ENCODE data around the gene S100PBP.

S100PBP gene

DNA sequence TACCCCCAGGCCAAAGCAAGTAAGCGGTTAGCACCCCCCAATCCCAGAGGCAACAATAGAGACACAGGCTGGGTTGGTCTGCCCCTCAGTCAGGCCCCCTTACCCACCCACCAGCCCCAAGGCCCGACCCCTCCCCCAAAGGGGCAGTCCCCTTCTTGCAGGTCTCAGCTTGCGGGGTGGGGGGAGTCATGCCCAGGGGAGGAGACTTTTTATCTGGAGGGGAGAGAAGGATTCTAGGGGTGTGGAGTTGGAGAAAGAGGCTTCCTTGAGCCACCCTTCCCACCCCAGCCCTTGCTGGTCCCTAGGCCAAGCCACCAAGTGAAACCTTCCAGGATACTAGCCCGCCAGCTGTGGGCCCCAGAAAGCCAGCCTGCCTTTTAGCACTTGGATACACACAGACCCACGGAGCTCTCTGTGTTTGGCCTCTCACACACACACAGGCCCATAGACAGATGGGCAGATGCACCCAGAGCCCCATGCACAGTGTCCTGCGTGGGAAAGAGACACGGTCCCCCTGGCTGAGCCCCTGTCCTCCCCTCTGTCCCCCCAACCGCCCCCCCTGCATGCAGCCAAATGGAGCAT, 76.7 kb downstream of the S100PBP start:
- Mint-ChIP-seq H3K36me3 (no peaks in the 10 kb centered on the region), H3K27me3 (peaks cover 95% of the 10 kb centered on the region)

DNA sequence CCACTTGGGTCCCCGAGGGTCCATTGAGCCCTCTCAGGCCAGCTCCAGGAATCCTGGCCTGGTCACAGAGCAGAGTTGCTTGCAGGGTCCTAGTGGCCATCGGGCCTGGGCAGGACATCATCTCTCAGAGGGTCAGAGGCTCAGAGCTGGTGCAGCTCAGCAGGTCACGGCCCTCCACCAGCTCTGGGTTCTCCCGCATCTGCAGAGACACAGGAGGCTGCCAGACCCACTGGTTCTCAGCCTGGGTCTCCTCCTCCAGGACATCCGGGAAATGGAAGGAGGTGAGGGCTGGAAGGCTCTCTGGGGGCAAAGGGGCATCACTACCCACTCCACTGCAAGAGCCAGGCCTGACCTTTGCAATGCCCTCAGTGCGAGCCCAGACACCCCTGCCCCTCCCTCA, 77.2 kb downstream of the S100PBP start:
- DNase-seq = no peak
- no peak overlapping the region for H3K4me3 Mint-ChIP-seq
- no peak overlapping the region for H3K27ac Mint-ChIP-seq
- peaks cover 99% of the 10 kb centered on the region for H3K27me3 Mint-ChIP-seq
- H3K4me1 Mint-ChIP-seq = peaks cover 10% of the 10 kb centered on the region
- H3K36me3 Mint-ChIP-seq = no peaks in the 10 kb centered on the region
- H3K9me3 Mint-ChIP-seq = no peaks in the 10 kb centered on the region
- CTCF ChIA-PET = interaction anchor here (1.1 to 6.3 kb wide), 2 partner anchors 8 to 19 kb away, joined by 3 to 27 read pairs; no protein-coding TSS in a partner anchor

More for the DNA sequence above, 76.7 kb downstream of the S100PBP start:
- no peak overlapping the region for H3K27ac Mint-ChIP-seq
- peaks cover 10% of the 10 kb centered on the region for H3K4me1 Mint-ChIP-seq
- H3K4me3 Mint-ChIP-seq = no peak overlapping the region
- no peaks in the 10 kb centered on the region for H3K9me3 Mint-ChIP-seq
- CTCF ChIA-PET = interaction anchor here (1.1 to 6.3 kb wide), 3 partner anchors 7 to 18 kb away, joined by 3 to 27 read pairs (median 6); no protein-coding TSS in a partner anchor
- DNase-seq = no peak

DNA sequence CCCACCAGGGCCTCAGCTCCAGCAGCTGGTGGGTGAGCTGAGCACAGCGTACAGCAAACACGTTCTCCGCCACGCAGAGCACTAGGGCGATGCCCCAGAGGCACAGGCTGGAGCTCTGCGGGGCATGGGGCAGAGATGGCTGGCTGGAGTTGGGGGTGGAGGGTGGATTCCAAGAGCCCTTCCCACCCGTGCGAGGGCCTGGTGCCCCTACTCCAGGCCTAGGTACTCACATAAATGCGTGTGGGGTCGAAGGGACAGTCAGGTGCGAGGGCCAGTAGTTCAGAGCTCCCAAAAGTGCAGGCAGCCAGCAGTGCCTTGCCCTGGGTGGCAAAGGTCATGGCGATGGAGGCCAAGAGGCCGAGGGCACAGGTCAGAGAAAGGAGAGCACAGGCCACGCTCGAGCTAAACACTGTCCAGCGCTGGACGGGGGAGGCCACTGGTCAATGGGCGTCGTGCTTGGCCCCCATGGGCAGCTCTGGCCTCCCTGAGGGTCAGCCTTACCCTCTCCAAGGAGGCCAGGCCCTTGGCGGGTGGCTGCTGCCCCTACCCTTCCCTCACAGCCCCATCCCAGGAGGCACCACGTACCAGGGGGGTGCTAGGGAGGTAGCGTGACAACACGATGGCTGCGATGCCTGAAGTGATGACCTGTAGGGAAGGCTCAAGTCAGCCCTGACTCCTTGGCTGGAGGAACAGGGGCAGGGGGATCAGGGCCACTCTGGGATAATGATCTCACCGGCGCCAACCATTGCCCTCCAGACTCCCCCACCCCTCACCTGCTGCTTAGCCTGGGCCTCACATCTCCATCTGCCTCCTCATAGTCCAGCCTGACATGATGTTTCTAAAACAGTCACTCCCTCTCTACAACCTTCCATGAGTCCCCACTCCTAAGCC, 78.1 kb downstream of the S100PBP start:
- H3K27ac Mint-ChIP-seq = no peak overlapping the region
- CTCF ChIA-PET = interaction anchor here (0.5 to 6.3 kb wide), 3 partner anchors 9 to 46 kb away, joined by 3 to 27 read pairs (median 3); no protein-coding TSS in a partner anchor
- no peaks in the 10 kb centered on the region for H3K36me3 Mint-ChIP-seq
- no peaks in the 10 kb centered on the region for H3K9me3 Mint-ChIP-seq
- no peak overlapping the region for H3K4me3 Mint-ChIP-seq
- peaks cover 12% of the 10 kb centered on the region for H3K4me1 Mint-ChIP-seq
- DNase-seq = no peak
- peaks cover 99% of the 10 kb centered on the region for H3K27me3 Mint-ChIP-seq

DNA sequence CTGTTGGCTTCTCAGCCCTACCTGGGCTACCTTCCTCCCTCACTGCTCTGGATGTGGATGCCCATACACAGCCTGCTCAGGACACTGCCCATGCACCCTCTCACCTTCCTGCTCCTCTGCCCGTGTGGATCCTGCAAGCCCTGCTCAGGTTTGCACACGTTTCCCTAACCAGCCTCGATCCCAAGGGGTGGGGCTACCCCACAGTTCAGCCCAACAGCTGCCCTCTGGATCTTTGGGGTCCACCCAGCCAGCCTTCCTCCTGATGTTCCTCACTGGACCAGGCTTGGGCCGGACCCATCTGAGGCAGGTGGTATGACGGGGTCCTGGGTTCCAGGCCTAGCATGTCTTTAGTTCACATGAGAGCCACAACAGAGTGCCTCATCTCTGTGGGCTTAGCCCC, 79.0 kb downstream of the S100PBP start:
- Mint-ChIP-seq H3K4me3 (no peak overlapping the region), H3K27me3 (peaks cover 97% of the 10 kb centered on the region), H3K9me3 (no peaks in the 10 kb centered on the region), H3K4me1 (peaks cover 15% of the 10 kb centered on the region), H3K27ac (no peak overlapping the region), H3K36me3 (no peaks in the 10 kb centered on the region)
- CTCF ChIA-PET = interaction anchor here (1.2 to 2.6 kb wide), 2 partner anchors 20 to 158 kb away, joined by 3 to 16 read pairs; no protein-coding TSS in a partner anchor
- DNase-seq = no peak

DNA sequence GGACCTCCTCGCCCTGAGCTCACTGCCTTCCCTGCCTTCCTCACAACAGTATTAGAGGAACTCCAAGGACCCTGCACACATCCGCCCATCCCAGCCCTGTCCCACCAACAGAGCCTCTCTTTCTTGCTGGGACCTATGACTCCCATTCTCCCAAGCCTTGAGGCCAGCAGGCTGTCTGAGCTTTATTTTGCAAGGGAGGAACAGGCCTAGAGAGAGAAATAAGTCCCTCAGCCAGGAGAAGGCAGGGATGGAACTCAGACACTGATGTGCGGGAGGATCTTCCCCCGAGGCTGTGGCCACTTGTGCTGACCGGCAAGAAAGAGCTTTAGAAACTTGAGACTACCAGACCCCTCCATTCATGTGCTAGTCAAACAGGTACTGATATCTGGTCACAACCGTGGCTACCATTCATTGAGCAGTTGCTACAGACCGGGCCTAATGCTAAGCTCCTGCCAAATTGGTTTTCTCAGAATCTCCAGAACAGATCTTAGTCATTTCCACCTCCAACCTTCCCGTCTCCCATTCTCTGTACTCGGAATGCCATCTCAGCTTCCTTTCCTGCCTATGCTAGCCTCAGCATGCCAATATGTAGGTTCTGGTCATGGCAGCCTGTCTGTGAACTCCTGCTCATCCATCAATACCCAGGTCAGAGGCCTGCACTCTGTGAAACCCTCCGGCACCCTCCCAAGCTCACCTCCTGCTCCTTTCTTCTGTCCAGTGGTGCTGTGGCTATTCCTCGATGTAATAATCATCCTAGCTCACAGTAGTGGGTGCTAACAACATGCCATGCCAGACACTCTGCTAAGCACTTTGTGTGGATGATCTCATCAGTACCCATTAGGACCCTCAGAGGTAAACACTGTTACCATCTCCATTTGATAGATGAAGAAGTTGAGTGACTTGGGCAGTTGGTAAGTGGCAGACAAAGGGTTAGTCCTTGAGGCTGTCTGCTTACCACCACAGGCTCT, 79.9 kb downstream of the S100PBP start:
- Mint-ChIP-seq H3K36me3 (no peaks in the 10 kb centered on the region), H3K4me1 (peaks cover 17% of the 10 kb centered on the region), H3K27me3 (peaks cover 97% of the 10 kb centered on the region), H3K27ac (no peak overlapping the region), H3K9me3 (no peaks in the 10 kb centered on the region), H3K4me3 (no peak overlapping the region)
- DNase-seq = no peak
- CTCF ChIA-PET = interaction anchor here (1.2 to 2.6 kb wide), 2 partner anchors 21 to 157 kb away, joined by 3 to 16 read pairs; no protein-coding TSS in a partner anchor

DNA sequence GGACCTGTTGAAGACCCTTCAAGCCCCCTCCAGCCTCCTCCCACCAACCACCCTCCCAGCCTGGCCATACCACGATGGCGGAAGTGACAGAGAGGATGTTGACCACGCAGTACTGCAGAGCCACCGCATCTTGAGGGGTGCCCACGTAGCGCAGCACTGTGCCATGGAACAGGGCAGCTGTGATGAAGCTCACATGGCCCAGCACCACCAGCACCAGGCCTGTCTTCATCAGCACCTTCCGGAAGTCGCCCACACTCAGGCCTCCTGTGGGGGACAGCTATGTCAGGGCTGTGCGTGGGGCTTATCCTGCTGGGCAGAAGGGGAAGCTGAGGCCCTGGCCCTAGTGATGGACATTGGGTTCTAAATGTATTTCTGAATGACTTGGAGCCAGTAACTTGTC, 80.6 kb downstream of the S100PBP start:
- Mint-ChIP-seq H3K9me3 (no peaks in the 10 kb centered on the region), H3K36me3 (no peaks in the 10 kb centered on the region), H3K4me3 (no peak overlapping the region), H3K4me1 (peaks cover 13% of the 10 kb centered on the region), H3K27ac (no peak overlapping the region), H3K27me3 (peaks cover 97% of the 10 kb centered on the region)
- DNase-seq = no peak
- CTCF ChIA-PET = interaction anchor here (2.6 kb wide), 1 partner anchor 22 kb away, joined by 16 read pairs; no protein-coding TSS in a partner anchor

DNA sequence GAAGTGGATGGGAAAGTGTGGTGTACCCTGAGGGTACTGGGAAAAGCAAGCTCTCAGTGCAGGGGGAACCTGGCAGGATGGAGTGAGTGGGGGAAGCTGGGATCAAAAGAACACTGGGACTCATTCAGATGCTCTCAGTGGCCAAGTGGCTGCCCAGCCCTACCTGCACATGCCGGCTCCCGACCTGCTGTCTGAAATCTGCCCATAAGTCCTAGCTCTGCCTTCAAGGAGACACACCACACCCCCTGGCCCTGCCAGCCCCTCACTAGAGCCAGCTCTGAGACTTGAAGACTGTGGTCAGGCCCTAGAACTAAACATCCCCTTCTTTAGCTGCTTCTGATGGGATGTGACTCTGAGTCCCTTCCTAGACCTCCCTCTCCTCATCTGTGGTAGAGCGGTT, 81.5 kb downstream of the S100PBP start:
- Mint-ChIP-seq H3K4me3 (no peak overlapping the region), H3K27ac (no peak overlapping the region)

DNA sequence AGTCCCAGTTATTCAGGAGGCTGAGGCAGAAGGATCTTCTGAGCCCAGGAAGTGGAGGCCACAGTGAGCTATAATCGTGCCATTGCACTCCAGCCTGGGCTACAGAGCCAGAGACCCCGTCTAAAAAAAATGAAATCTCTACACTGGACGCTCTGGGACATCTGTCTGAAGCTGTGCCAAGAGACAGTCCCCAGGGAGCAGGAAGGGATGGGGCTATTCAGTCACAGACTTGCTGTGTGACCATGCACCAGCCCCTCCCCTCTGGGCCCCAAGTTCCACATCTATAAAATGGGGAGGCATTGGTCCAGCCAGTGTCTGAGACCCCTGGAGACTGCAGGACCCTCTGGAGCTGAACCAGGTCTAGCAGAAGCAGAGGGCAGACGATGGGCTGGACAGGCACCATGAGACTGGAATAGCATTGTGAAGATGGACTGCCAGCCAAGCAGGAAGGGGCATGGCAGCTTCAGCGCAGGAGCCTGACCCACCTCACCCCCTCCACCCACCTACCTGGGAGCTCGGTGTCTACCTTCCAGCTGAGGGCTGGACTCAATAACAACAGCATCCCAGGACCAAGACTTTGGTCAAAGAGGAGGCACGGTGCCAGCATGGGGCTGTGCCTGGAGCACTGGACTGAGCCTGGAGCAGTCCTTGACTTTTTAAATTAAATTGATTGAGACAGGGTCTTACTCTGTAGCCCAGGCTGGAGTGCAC, 82.3 kb downstream of the S100PBP start:
- peaks cover 10% of the 10 kb centered on the region for H3K4me1 Mint-ChIP-seq
- H3K27ac Mint-ChIP-seq = no peak overlapping the region
- peaks cover 97% of the 10 kb centered on the region for H3K27me3 Mint-ChIP-seq
- H3K36me3 Mint-ChIP-seq = no peaks in the 10 kb centered on the region
- no peak for DNase-seq
- CTCF ChIA-PET = interaction anchor here (0.8 to 1.2 kb wide), 3 partner anchors 10 to 186 kb away, joined by 3 read pairs; no protein-coding TSS in a partner anchor
- no peak overlapping the region for H3K4me3 Mint-ChIP-seq
- H3K9me3 Mint-ChIP-seq = no peaks in the 10 kb centered on the region

More for the DNA sequence above, 81.5 kb downstream of the S100PBP start:
- Mint-ChIP-seq H3K36me3 (no peaks in the 10 kb centered on the region), H3K27me3 (peaks cover 97% of the 10 kb centered on the region), H3K9me3 (no peaks in the 10 kb centered on the region), H3K4me1 (peaks cover 10% of the 10 kb centered on the region)
- CTCF ChIA-PET = interaction anchor here (0.7 to 2.6 kb wide), 3 partner anchors 12 to 735 kb away, joined by 3 to 16 read pairs (median 4); no protein-coding TSS in a partner anchor
- no peak for DNase-seq

DNA sequence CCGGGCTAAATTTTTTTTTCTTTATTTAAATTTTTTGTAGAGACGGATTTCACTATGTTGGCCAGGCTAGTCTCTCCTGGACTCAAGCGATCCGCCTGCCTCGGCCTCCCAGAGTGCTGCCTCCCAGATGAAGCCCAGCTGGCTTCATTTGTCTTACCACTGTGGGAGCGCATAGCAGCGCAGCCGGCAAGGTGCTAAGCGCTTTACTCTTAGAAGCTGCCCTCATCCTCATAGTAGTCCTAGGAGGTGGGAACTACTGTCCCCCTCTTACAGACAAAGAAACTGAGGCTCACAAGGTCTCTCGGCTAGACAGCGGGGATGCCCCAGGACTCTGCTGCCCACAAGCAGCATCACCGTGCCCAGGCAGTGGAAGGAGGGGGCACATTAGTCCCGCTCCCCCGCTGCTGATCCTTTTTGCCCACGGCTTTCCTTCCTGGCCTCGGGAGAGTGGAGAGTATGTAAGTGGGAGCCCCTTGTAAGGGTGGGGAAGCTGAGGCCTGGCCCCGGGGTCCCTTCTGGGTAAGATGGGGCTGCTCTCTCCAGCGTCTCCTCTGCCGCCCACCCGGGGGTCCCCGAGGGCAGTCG, 83.0 kb downstream of the S100PBP start:
- H3K27me3 Mint-ChIP-seq = peaks cover 91% of the 10 kb centered on the region
- H3K4me1 Mint-ChIP-seq = peaks cover 10% of the 10 kb centered on the region
- H3K4me3 Mint-ChIP-seq = peak overlapping the region; percentile 52
- CTCF ChIA-PET = interaction anchor here (0.8 to 1.2 kb wide), 3 partner anchors 9 to 186 kb away, joined by 3 read pairs; no protein-coding TSS in a partner anchor
- H3K9me3 Mint-ChIP-seq = no peaks in the 10 kb centered on the region
- DNase-seq = no peak
- H3K36me3 Mint-ChIP-seq = no peaks in the 10 kb centered on the region
- no peak overlapping the region for H3K27ac Mint-ChIP-seq

DNA sequence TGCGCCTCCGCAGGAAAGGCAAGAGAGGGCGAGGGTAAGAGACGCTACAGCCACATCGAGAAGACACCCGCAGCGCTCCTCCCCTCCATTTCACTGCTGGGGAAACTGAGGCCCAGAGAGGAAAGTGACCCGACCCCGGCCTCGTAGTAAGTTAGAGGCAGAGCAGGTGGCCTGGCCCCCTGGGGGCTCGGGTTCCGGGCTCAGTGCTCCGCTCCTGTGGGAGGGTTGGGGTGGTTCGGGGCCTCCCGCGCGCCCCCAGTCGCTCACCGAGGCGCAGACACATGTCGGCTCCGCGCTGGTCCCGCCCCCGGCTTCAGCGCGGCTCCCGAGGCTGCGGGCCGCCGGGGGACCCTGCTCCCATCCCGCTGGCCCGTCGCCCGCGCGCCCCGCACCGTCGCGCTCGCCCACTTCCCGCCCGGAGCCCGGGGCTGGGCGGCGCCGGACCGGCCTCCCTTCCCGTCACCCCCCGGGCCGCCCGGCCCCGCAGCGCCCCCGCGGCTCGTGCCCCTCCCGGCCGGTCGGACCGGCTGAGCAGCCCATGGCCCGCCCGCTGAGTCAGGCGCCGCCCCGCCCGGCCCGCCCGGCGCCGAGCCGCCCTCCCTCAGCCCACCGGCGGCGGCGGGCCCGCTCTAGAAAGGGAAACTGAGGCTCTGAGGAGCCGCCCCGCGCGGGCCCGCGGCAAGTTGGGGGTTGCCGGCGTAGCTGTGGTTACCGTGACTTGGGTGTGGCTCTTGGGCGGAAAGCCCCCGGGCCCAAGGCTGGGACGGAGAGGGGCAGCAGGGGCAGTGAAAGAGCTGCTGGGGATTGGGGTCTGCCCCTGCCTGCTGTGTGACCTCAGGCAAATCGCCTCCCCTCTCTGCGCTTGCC, 83.7 kb downstream of the S100PBP start, which contains the start of gene TMEM54:
TMEM54 (minus strand) TSS at position 434 of the 867 bp plus-strand sequence; CDS start at position 283, 151 bp downstream.
- DNase-seq = no peak
- Mint-ChIP-seq H3K27ac (no peak within 1 kb of the TSS), H3K9me3 (no peaks in the 10 kb centered on the region), H3K36me3 (no peaks in the 10 kb centered on the region), H3K4me3 (peak within 1 kb of the TSS; percentile 67), H3K4me1 (peaks cover 10% of the 10 kb centered on the region), H3K27me3 (peaks cover 84% of the 10 kb centered on the region)
- CTCF ChIA-PET = interaction anchor here (1.1 kb wide), 1 partner anchor 8 kb away, joined by 3 read pairs; no protein-coding TSS in a partner anchor

DNA sequence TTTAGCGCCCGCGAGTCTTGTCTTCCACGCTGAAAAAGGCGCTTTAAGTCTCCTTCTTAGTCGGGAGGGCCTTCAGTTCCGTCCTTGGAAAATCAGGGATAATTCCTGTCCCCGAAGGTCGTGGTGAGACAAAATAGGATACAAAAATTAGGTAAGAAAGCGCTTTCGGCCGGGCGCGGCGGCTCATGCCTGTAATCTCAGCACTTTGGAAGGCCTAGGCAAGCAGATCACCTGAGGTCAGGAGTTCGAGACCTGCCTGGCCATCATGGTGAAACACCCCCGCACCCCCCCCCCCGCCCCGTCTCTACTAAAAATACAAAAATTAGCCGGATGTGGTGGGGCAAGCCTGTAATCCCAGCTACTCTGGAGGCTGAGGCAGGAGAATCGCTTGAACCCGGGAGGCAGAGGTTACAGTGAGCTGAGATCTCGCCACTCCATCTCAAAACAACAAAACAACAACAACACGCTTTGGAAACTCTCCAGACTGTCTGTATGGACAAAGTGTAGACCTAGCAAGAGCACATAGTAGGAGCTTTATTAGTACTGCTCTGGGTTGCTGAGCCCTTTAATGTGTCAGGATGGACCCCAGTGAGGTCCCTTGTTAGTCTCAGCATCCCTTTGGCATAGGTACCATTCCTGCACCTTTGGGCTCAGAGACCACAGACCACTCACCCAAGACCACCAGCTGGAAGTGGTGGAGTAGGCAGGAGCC, 84.5 kb downstream of the S100PBP start:
- H3K9me3 Mint-ChIP-seq = no peaks in the 10 kb centered on the region
- H3K27me3 Mint-ChIP-seq = peaks cover 77% of the 10 kb centered on the region
- CTCF ChIA-PET = no interaction called here
- peak overlapping the region; percentile 67 for H3K4me3 Mint-ChIP-seq
- H3K36me3 Mint-ChIP-seq = no peaks in the 10 kb centered on the region
- H3K27ac Mint-ChIP-seq = no peak overlapping the region
- no peak for DNase-seq
- peaks cover 10% of the 10 kb centered on the region for H3K4me1 Mint-ChIP-seq

Data from activated naive CD4-positive, alpha-beta T cell treated with anti-CD3 and anti-CD28 coated beads, Interleukin-2, amount 10 ng/mL, durations not matched to agents 7 days and 5 days (primary cell).